NCI-H1417 treated with DMSO at 0.1 percent for 48 hours (cell line): Measurements from ENCODE around the gene ABCC1.
"Not testable (repeated sequence)": the region's sequence is repeated elsewhere in the genome, so short reads cannot be mapped to it uniquely, and the experiment has no call there.

Experiments used
- DNase-seq: peaks from one replicate; lab custom pipeline; 2025; lab: John Stamatoyannopoulos, UW

Gene ABCC1

GRCh38 chr16:15967655-15968315, 18.4 kb downstream of the ABCC1 start:
- DNase-seq = no peak

- no peak for DNase-seq
These were observed 20.8 kb downstream of the ABCC1 start for GRCh38 chr16:15970202-15970601.

GRCh38 chr16:15970743-15971439, 21.5 kb downstream of the ABCC1 start:
- DNase-seq = no peak

- DNase-seq = no peak
These were observed 22.0 kb downstream of the ABCC1 start for GRCh38 chr16:15971440-15971815.

GRCh38 chr16:15972046-15972868, 22.8 kb downstream of the ABCC1 start:
- no peak for DNase-seq

- no peak for DNase-seq
These were observed 24.0 kb downstream of the ABCC1 start for GRCh38 chr16:15973421-15973820.

GRCh38 chr16:15974057-15974456, 24.6 kb downstream of the ABCC1 start:
- no peak for DNase-seq

GRCh38 chr16:15975172-15975571, 25.8 kb downstream of the ABCC1 start:
- DNase-seq = no peak

- no peak for DNase-seq
These were observed 26.9 kb downstream of the ABCC1 start for GRCh38 chr16:15976225-15976812.

- DNase-seq = no peak
These were observed 27.7 kb downstream of the ABCC1 start for GRCh38 chr16:15976929-15977637.

GRCh38 chr16:15979801-15980200, 30.4 kb downstream of the ABCC1 start:
- DNase-seq = no peak

- no peak for DNase-seq
These were observed 30.9 kb downstream of the ABCC1 start for GRCh38 chr16:15980329-15980728.

GRCh38 chr16:15981382-15981781, 32.0 kb downstream of the ABCC1 start:
- DNase-seq = no peak

GRCh38 chr16:15982194-15982915, 32.9 kb downstream of the ABCC1 start:
- not testable (repeated sequence) for DNase-seq

GRCh38 chr16:15983898-15984297, 34.5 kb downstream of the ABCC1 start:
- DNase-seq = no peak

GRCh38 chr16:15985144-15985543, 35.7 kb downstream of the ABCC1 start:
- DNase-seq = no peak

- DNase-seq = no peak
These were observed 36.8 kb downstream of the ABCC1 start for GRCh38 chr16:15986261-15986660.

- DNase-seq = no peak
These were observed 39.0 kb downstream of the ABCC1 start for GRCh38 chr16:15988268-15989013.

GRCh38 chr16:15990902-15991301, 41.5 kb downstream of the ABCC1 start:
- no peak for DNase-seq

- no peak for DNase-seq
These were observed 43.7 kb downstream of the ABCC1 start for GRCh38 chr16:15993128-15993527.

GRCh38 chr16:15993541-15993940, 44.1 kb downstream of the ABCC1 start:
- DNase-seq = no peak
